Astrocyte (in vitro differentiated cells and primary cell): ENCODE data around the gene SLC47A2.

Experiments
- CTCF ChIP-seq: IDR thresholded peaks from 2 replicates; pipeline ENCODE4 v1.5.1; 2011; ENCODE audit warnings: low read depth, mild to moderate bottlenecking, inconsistent platforms, low read length, moderate library complexity; ENCODE audit not compliant: insufficient read depth
- EZH2 ChIP-seq: IDR thresholded peaks from 2 replicates; pipeline ENCODE4 v1.6.1; 2012; ENCODE audit warnings: mild to moderate bottlenecking, low read length, inconsistent platforms; ENCODE audit not compliant: insufficient read depth

- no peak for TF ChIP-seq CTCF
- no peak for TF ChIP-seq EZH2
These were observed 47.0 kb upstream of the SLC47A2 start for GRCh38 chr17:19763416-19763815.
